ENCODE data around the gene ACAD10.

The ACAD10 gene

GRCh38 chr12:111769599-111769998 is 83.7 kb downstream of the ACAD10 start:
- no peak overlapping the region for H3K4me2 ChIP-seq (ENCODE audit: low read depth, low read length)
- no peak overlapping the region for H3K27ac ChIP-seq (ENCODE audit: low read length)
- no peak overlapping the region for H3K4me3 ChIP-seq (ENCODE audit: low read length)
- no peaks in the 10 kb centered on the region for H3K4me1 ChIP-seq (ENCODE audit: low read length)
- no peaks in the 10 kb centered on the region for H3K9me2 ChIP-seq (replicated peaks; ENCODE audit: insufficient read depth, low read length)
- TF ChIP-seq, protein P1, sequence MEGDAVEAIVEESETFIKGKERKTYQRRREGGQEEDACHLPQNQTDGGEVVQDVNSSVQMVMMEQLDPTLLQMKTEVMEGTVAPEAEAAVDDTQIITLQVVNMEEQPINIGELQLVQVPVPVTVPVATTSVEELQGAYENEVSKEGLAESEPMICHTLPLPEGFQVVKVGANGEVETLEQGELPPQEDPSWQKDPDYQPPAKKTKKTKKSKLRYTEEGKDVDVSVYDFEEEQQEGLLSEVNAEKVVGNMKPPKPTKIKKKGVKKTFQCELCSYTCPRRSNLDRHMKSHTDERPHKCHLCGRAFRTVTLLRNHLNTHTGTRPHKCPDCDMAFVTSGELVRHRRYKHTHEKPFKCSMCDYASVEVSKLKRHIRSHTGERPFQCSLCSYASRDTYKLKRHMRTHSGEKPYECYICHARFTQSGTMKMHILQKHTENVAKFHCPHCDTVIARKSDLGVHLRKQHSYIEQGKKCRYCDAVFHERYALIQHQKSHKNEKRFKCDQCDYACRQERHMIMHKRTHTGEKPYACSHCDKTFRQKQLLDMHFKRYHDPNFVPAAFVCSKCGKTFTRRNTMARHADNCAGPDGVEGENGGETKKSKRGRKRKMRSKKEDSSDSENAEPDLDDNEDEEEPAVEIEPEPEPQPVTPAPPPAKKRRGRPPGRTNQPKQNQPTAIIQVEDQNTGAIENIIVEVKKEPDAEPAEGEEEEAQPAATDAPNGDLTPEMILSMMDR (IDR thresholded peaks at IDR 0.05; ENCODE audit: low read length), result no peak
- TF ChIP-seq EZH2phosphoT487 (IDR thresholded peaks at IDR 0.05; ENCODE audit: low read length) (no peak), EZH2 (optimal IDR thresholded peaks at IDR 0.05; ENCODE audit: low read depth, low read length) (no peak)
- H3K9me3 ChIP-seq (replicated peaks; ENCODE audit: insufficient read depth, low read length), result no peaks in the 10 kb centered on the region
- H4K20me1 ChIP-seq (ENCODE audit: insufficient read depth, low read length), result no peaks in the 10 kb centered on the region
- H3K27me3 ChIP-seq (replicated peaks; ENCODE audit: insufficient read depth, low read length), result no peaks in the 10 kb centered on the region
- DNase-seq, result no peak
- no peaks in the 10 kb centered on the region for H3K79me2 ChIP-seq (ENCODE audit: low read length)
- no peaks in the 10 kb centered on the region for H3K36me3 ChIP-seq (replicated peaks; ENCODE audit: insufficient read depth, low read length)
- H2AFZ ChIP-seq (ENCODE audit: low read length), result no peak overlapping the region
- H3F3A ChIP-seq (ENCODE audit: insufficient read depth, low read length), result no peaks in the 10 kb centered on the region
- H3K9ac ChIP-seq (ENCODE audit: low read length), result no peak overlapping the region

- Histone ChIP-seq H3F3A (ENCODE audit: insufficient read depth, low read length) (no peaks in the 10 kb centered on the region), H2AFZ (ENCODE audit: low read length) (no peak overlapping the region), H3K4me2 (ENCODE audit: low read depth, low read length) (peak overlapping the region; percentile 49; the same call in 1 of the 2 replicates), H3K27me3 (replicated peaks; ENCODE audit: insufficient read depth, low read length) (no peaks in the 10 kb centered on the region), H3K79me2 (ENCODE audit: low read length) (no peaks in the 10 kb centered on the region), H3K4me1 (ENCODE audit: low read length) (no peaks in the 10 kb centered on the region), H3K4me3 (ENCODE audit: low read length) (no peak overlapping the region; the same call in 1 of the 2 replicates), H3K27ac (ENCODE audit: low read length) (no peak overlapping the region), H3K36me3 (replicated peaks; ENCODE audit: insufficient read depth, low read length) (no peaks in the 10 kb centered on the region), H3K9ac (ENCODE audit: low read length) (no peak overlapping the region), H3K9me2 (replicated peaks; ENCODE audit: insufficient read depth, low read length) (no peaks in the 10 kb centered on the region), H4K20me1 (ENCODE audit: insufficient read depth, low read length) (no peaks in the 10 kb centered on the region), H3K9me3 (replicated peaks; ENCODE audit: insufficient read depth, low read length) (no peaks in the 10 kb centered on the region)
- DNase-seq, result peak; percentile 40
- TF ChIP-seq EZH2 (optimal IDR thresholded peaks at IDR 0.05; ENCODE audit: low read depth, low read length) (no peak), EZH2phosphoT487 (IDR thresholded peaks at IDR 0.05; ENCODE audit: low read length) (no peak)
- TF ChIP-seq, protein P1 (IDR thresholded peaks at IDR 0.05; ENCODE audit: low read length), result no peak
Observed at GRCh38 chr12:111773801-111774551, 88.1 kb downstream of the ACAD10 start.

- no peak overlapping the region for H2AFZ ChIP-seq (ENCODE audit: low read length)
- no peaks in the 10 kb centered on the region for H4K20me1 ChIP-seq (ENCODE audit: insufficient read depth, low read length)
- H3K4me3 ChIP-seq (ENCODE audit: low read length), result no peak overlapping the region
- H3K27ac ChIP-seq (ENCODE audit: low read length), result no peak overlapping the region
- DNase-seq, result no peak
- no peaks in the 10 kb centered on the region for H3K4me1 ChIP-seq (ENCODE audit: low read length)
- H3K27me3 ChIP-seq (replicated peaks; ENCODE audit: insufficient read depth, low read length), result no peaks in the 10 kb centered on the region
- no peaks in the 10 kb centered on the region for H3F3A ChIP-seq (ENCODE audit: insufficient read depth, low read length)
- no peaks in the 10 kb centered on the region for H3K9me2 ChIP-seq (replicated peaks; ENCODE audit: insufficient read depth, low read length)
- no peak overlapping the region for H3K4me2 ChIP-seq (ENCODE audit: low read depth, low read length)
- no peaks in the 10 kb centered on the region for H3K36me3 ChIP-seq (replicated peaks; ENCODE audit: insufficient read depth, low read length)
- H3K9me3 ChIP-seq (replicated peaks; ENCODE audit: insufficient read depth, low read length), result no peaks in the 10 kb centered on the region
- no peaks in the 10 kb centered on the region for H3K79me2 ChIP-seq (ENCODE audit: low read length)
- TF ChIP-seq, protein P1 (IDR thresholded peaks at IDR 0.05; ENCODE audit: low read length), result no peak
- TF ChIP-seq EZH2 (optimal IDR thresholded peaks at IDR 0.05; ENCODE audit: low read depth, low read length) (no peak), EZH2phosphoT487 (IDR thresholded peaks at IDR 0.05; ENCODE audit: low read length) (no peak)
- no peak overlapping the region for H3K9ac ChIP-seq (ENCODE audit: low read length)
Observed at GRCh38 chr12:111775205-111776193, 89.6 kb downstream of the ACAD10 start.

Data from MM.1S (cell line).